CD4-positive, alpha-beta T cell treated with Interleukin-17A for 1 hour (primary cell): ENCODE results near the gene CYTH3.
"Not testable (repeated sequence)": the region's sequence is repeated elsewhere in the genome, so short reads cannot be mapped to it uniquely, and the experiment has no call there.

Source experiments
- DNase-seq: peaks from one replicate; pipeline ENCODE4 v3.0.0-alpha.2; 2020

The CYTH3 gene

GRCh38 chr7:6228361-6229229, 43.8 kb downstream of the CYTH3 start:
- peak; percentile 12 for DNase-seq

GRCh38 chr7:6227294-6227846, 45.1 kb downstream of the CYTH3 start:
- no peak for DNase-seq

- no peak for DNase-seq
These were observed 46.1 kb downstream of the CYTH3 start for GRCh38 chr7:6226194-6226799.

GRCh38 chr7:6223411-6223810, 49.0 kb downstream of the CYTH3 start:
- not testable (repeated sequence) for DNase-seq

- not testable (repeated sequence) for DNase-seq
These were observed 49.4 kb downstream of the CYTH3 start for GRCh38 chr7:6223010-6223409.

- DNase-seq: peak; percentile 53
These were observed 50.8 kb downstream of the CYTH3 start for GRCh38 chr7:6221340-6222319.

GRCh38 chr7:6218329-6218728, 54.1 kb downstream of the CYTH3 start:
- no peak for DNase-seq

- no peak for DNase-seq
These were observed 60.4 kb downstream of the CYTH3 start for GRCh38 chr7:6212008-6212407.

GRCh38 chr7:6210621-6211372, 61.6 kb downstream of the CYTH3 start:
- DNase-seq: no peak

GRCh38 chr7:6209340-6209739, 63.1 kb downstream of the CYTH3 start:
- DNase-seq: no peak

- DNase-seq: no peak
These were observed 63.7 kb downstream of the CYTH3 start for GRCh38 chr7:6208573-6209328.

GRCh38 chr7:6205971-6206660, 66.3 kb downstream of the CYTH3 start:
- no peak for DNase-seq

- DNase-seq: no peak
These were observed 69.0 kb downstream of the CYTH3 start for GRCh38 chr7:6203381-6203780.

GRCh38 chr7:6202117-6202516, 70.3 kb downstream of the CYTH3 start:
- DNase-seq: no peak

- DNase-seq: no peak
These were observed 71.5 kb downstream of the CYTH3 start for GRCh38 chr7:6200971-6201370.

GRCh38 chr7:6198689-6199595, 73.5 kb downstream of the CYTH3 start:
- no peak for DNase-seq

- DNase-seq: no peak
These were observed 74.4 kb downstream of the CYTH3 start for GRCh38 chr7:6197801-6198551.

GRCh38 chr7:6193709-6194108, 78.7 kb downstream of the CYTH3 start:
- DNase-seq: no peak

GRCh38 chr7:6190563-6190962, 81.9 kb downstream of the CYTH3 start:
- DNase-seq: not testable (repeated sequence)
